ENCODE data around the gene SCAMP1. TPM values are rescaled to one million over a fixed set of nuclear protein-coding genes. Genes with fewer than 3 reads are reported as not detected.

SCAMP1 gene
- total RNA-seq, 1 experiment from 2014 or later, result 26.4 TPM

- Histone ChIP-seq H3K36me3 (ENCODE audit: low read depth, low read length) (no peaks in the 10 kb centered on the region), H3K4me1 (ENCODE audit: insufficient read depth, low read length) (peaks cover 14% of the 10 kb centered on the region), H3K9me2 (replicated peaks; ENCODE audit: low read length) (no peaks in the 10 kb centered on the region), H3K9me3 (ENCODE audit: low read length) (no peaks in the 10 kb centered on the region), H2AFZ (ENCODE audit: low read length) (peak overlapping the region; percentile 96), H3K4me2 (ENCODE audit: low read length) (peak overlapping the region; percentile 91), H3K27ac (ENCODE audit: low read length) (peak overlapping the region; percentile 93), H3K4me3 (ENCODE audit: low read length) (peak overlapping the region; percentile 97), H3K79me2 (ENCODE audit: low read length) (peaks cover 57% of the 10 kb centered on the region), H4K20me1 (ENCODE audit: low read length) (0 out of 2 replicates have a peak, but pooled peaks cover 3% of the 10 kb centered on the region), H3K27me3 (ENCODE audit: low read length) (no peaks in the 10 kb centered on the region), H3F3A (ENCODE audit: low read length, unreplicated experiment) (no peaks in the 10 kb centered on the region), H3K9ac (ENCODE audit: low read length) (peak overlapping the region; percentile 97)
- BruUV-seq (replicated peaks), result TSS peak; percentile 51
- ATAC-seq (peak; percentile 48), DNase-seq (peak; percentile 80)
- ChIA-PET CTCF (no interaction called here), POLR2A (ENCODE audit: unreplicated experiment) (interaction anchor here (0.7 to 0.9 kb wide), 2 partner anchors 14 to 154 kb away, joined by 3 read pairs; no protein-coding TSS in a partner anchor)
- intact Hi-C loops (cut with micrococcal nuclease), result loop anchor here (1.0 to 5.0 kb wide), 3 partner anchors 46 to 166 kb away; partner anchors contain the start of gene AP3B1
- TF ChIP-seq CTCF (conservative IDR thresholded peaks at IDR 0.05; ENCODE audit: low read depth, low read length), result no peak
- TF ChIP-seq EZH2phosphoT487 (IDR thresholded peaks at IDR 0.05; ENCODE audit: borderline replicate concordance, low read length), result no peak
- TF ChIP-seq EZH2 (IDR thresholded peaks at IDR 0.05; ENCODE audit: low read length, unreplicated experiment), result no peak
These were observed 660 bp downstream of the SCAMP1 start for GRCh38 chr5:78360924-78361630.

- H3K27ac ChIP-seq (ENCODE audit: low read length), result peak overlapping the region; percentile 93
- H3F3A ChIP-seq (ENCODE audit: low read length, unreplicated experiment), result no peaks in the 10 kb centered on the region
- peak overlapping the region; percentile 96; the same call in 1 of the 2 replicates for H2AFZ ChIP-seq (ENCODE audit: low read length)
- H3K4me1 ChIP-seq (ENCODE audit: insufficient read depth, low read length), result peaks cover 14% of the 10 kb centered on the region
- no peaks in the 10 kb centered on the region for H3K36me3 ChIP-seq (ENCODE audit: low read depth, low read length)
- ChIA-PET CTCF (no interaction called here), POLR2A (ENCODE audit: unreplicated experiment) (no interaction called here)
- intact Hi-C loops (cut with micrococcal nuclease), result loop anchor here (2.0 to 5.0 kb wide), 2 partner anchors 46 to 165 kb away; no protein-coding TSS in a partner anchor
- H3K9me3 ChIP-seq (ENCODE audit: low read length), result no peaks in the 10 kb centered on the region
- DNase-seq (no peak), ATAC-seq (no peak)
- no TSS peak for BruUV-seq (replicated peaks)
- peak overlapping the region; percentile 97 for H3K4me3 ChIP-seq (ENCODE audit: low read length)
- H4K20me1 ChIP-seq (ENCODE audit: low read length), result 0 out of 2 replicates have a peak, but pooled peaks cover 3% of the 10 kb centered on the region
- no peaks in the 10 kb centered on the region for H3K27me3 ChIP-seq (ENCODE audit: low read length)
- H3K79me2 ChIP-seq (ENCODE audit: low read length), result peaks cover 62% of the 10 kb centered on the region
- H3K4me2 ChIP-seq (ENCODE audit: low read length), result peak overlapping the region; percentile 91
- H3K9me2 ChIP-seq (replicated peaks; ENCODE audit: low read length), result no peaks in the 10 kb centered on the region
- no peak for TF ChIP-seq EZH2phosphoT487 (IDR thresholded peaks at IDR 0.05; ENCODE audit: borderline replicate concordance, low read length)
- no peak for TF ChIP-seq EZH2 (IDR thresholded peaks at IDR 0.05; ENCODE audit: low read length, unreplicated experiment)
- TF ChIP-seq CTCF (conservative IDR thresholded peaks at IDR 0.05; ENCODE audit: low read depth, low read length), result no peak
- H3K9ac ChIP-seq (ENCODE audit: low read length), result peak overlapping the region; percentile 97
These were observed 1.2 kb downstream of the SCAMP1 start for GRCh38 chr5:78361631-78361993.

- Histone ChIP-seq H3K79me2 (ENCODE audit: low read length) (peaks cover 68% of the 10 kb centered on the region), H3K4me3 (ENCODE audit: low read length) (peak overlapping the region; percentile 97), H3K9ac (ENCODE audit: low read length) (peak overlapping the region; percentile 97; the same call in 1 of the 2 replicates), H3F3A (ENCODE audit: low read length, unreplicated experiment) (no peaks in the 10 kb centered on the region), H2AFZ (ENCODE audit: low read length) (no peak overlapping the region), H4K20me1 (ENCODE audit: low read length) (0 out of 2 replicates have a peak, but pooled peaks cover 3% of the 10 kb centered on the region), H3K9me2 (replicated peaks; ENCODE audit: low read length) (no peaks in the 10 kb centered on the region), H3K9me3 (ENCODE audit: low read length) (no peaks in the 10 kb centered on the region), H3K27ac (ENCODE audit: low read length) (no peak overlapping the region), H3K36me3 (ENCODE audit: low read depth, low read length) (no peaks in the 10 kb centered on the region), H3K4me2 (ENCODE audit: low read length) (peak overlapping the region; percentile 91), H3K4me1 (ENCODE audit: insufficient read depth, low read length) (peaks cover 14% of the 10 kb centered on the region), H3K27me3 (ENCODE audit: low read length) (no peaks in the 10 kb centered on the region)
- no peak for ATAC-seq
- CTCF ChIA-PET, result no interaction called here
- intact Hi-C loops (cut with micrococcal nuclease), result loop anchor here (5.0 kb wide), 1 partner anchor 45 kb away; no protein-coding TSS in a partner anchor
- BruUV-seq (replicated peaks), result no TSS peak
- POLR2A ChIA-PET (ENCODE audit: unreplicated experiment), result no interaction called here
- no peak for DNase-seq
- no peak for TF ChIP-seq CTCF (conservative IDR thresholded peaks at IDR 0.05; ENCODE audit: low read depth, low read length)
- TF ChIP-seq EZH2 (IDR thresholded peaks at IDR 0.05; ENCODE audit: low read length, unreplicated experiment), result no peak
- no peak for TF ChIP-seq EZH2phosphoT487 (IDR thresholded peaks at IDR 0.05; ENCODE audit: borderline replicate concordance, low read length)
These were observed 1.8 kb downstream of the SCAMP1 start for GRCh38 chr5:78362220-78362619.

All from PC-3 (cell line).